Upper lobe of left lung (tissue), 6 donors: ENCODE measurements around the gene CKAP2L. TPM values are rescaled to one million over a fixed set of nuclear protein-coding genes. Genes with fewer than 3 reads are reported as not detected.

Experiments used
- ATAC-seq, 2 donors: fragments of 200-7000 bp; cut with Tn5 transposase; one replicate each; pipeline ENCODE4 v1.9.1; 2022; ENCODE audit warnings: mild to moderate bottlenecking in 2 of 2, moderate library complexity in 2 of 2; ENCODE audit not compliant: low FRiP score in 2 of 2
- DNase-seq, 2 donors: peaks; one replicate each; pipeline ENCODE4 v3.0.0-alpha.2; 2019 to 2020
- H3K27ac ChIP-seq, 4 donors: fragments of 200-600 bp; sonication (generic); one replicate each; pipeline ENCODE4 v1.5.1; 2016 to 2019
- H3K27me3 ChIP-seq, 4 donors: fragments of 200-600 bp; sonication (generic); one replicate each; pipeline ENCODE4 v1.5.1; 2017 to 2019
- H3K36me3 ChIP-seq, 4 donors: fragments of 200-600 bp; sonication (generic); one replicate each; pipeline ENCODE4 v1.5.1; 2016 to 2019
- H3K4me1 ChIP-seq, 4 donors: fragments of 200-600 bp; sonication (generic); one replicate each; pipeline ENCODE4 v1.5.1; 2018 to 2019
- H3K4me3 ChIP-seq, 4 donors: fragments of 200-600 bp; sonication (generic); one replicate each; pipeline ENCODE4 v1.5.1; 2017 to 2019; ENCODE audit warnings: mild to moderate bottlenecking in 2 of 4, moderate library complexity in 1 of 4
- H3K9me3 ChIP-seq, 4 donors: fragments of 200-600 bp; sonication (generic); one replicate each; pipeline ENCODE4 v1.5.1; 2018 to 2019
- CTCF ChIP-seq, 6 experiments: fragments of 450-650 bp in 4 of 6; fragments of 200-600 bp in 2 of 6; sonication (generic) in 2 of 6; IDR thresholded peaks; one replicate each; pipeline ENCODE4 v1.5.1; 2016 to 2019; ENCODE audit warnings: antibody characterized with exemption in 6 of 6
- EP300 ChIP-seq, 4 donors: sonication (generic); formaldehyde crosslinking; IDR thresholded peaks; one replicate each; pipeline ENCODE4 v1.5.1; 2017; ENCODE audit warnings: antibody characterized with exemption in 4 of 4, control low read depth in 2 of 4
- POLR2A ChIP-seq, 4 donors: fragments of 450-650 bp; IDR thresholded peaks; one replicate each; pipeline ENCODE4 v1.5.1; 2016 to 2017; ENCODE audit warnings: antibody characterized with exemption in 4 of 4, mild to moderate bottlenecking in 2 of 4
- POLR2AphosphoS5 ChIP-seq, 2 donors: sonication (generic); formaldehyde crosslinking; IDR thresholded peaks; one replicate each; pipeline ENCODE4 v1.5.1; 2017; ENCODE audit warnings: antibody characterized with exemption in 2 of 2
- WGBS, 2 donors: methylation state at CpG; one replicate each; pipeline ENCODE4 v1.1.5; 2017 to 2018; 5-methylcytosine and 5-hydroxymethylcytosine counted together
- total RNA-seq, 6 donors: library from RNA; depleted of rRNA in 4 of 6; stranded (reverse); fragments of >200 nt in 4 of 6; gene quantifications; one replicate each; pipeline versions ENCODE4 v1.1.0 to v1.2.1, GENCODE V29; 2016 to 2021
- donor health status: DM: no; HTN: no; CAD: no; lungs with moderate emphysema.
- donor health status: DM: no; HTN: yes; CAD: no; lungs with severe emphysema.

Gene CKAP2L
- total RNA-seq, 6 donors from 2014 or later: 0.49 to 2.3 (median 1.7) TPM

GRCh38 chr2:112777036-112777435 is 12.6 kb upstream of the CKAP2L start:
- Histone ChIP-seq H3K9me3 (no peaks in the 10 kb centered on the region), H3K27me3 (no peaks in the 10 kb centered on the region), H3K4me1 (no peaks in the 10 kb centered on the region), H3K4me3 (no peak overlapping the region), H3K36me3 (no peaks in the 10 kb centered on the region), H3K27ac (no peak overlapping the region)
- DNase-seq: no peak
- TF ChIP-seq POLR2A (IDR thresholded peaks at IDR 0.05) (no peak), EP300 (IDR thresholded peaks at IDR 0.05) (no peak), POLR2AphosphoS5 (IDR thresholded peaks at IDR 0.05) (no peak), CTCF (IDR thresholded peaks at IDR 0.05) (no peak)
- ATAC-seq: no peak

GRCh38 chr2:112776113-112776512 is 11.7 kb upstream of the CKAP2L start:
- Histone ChIP-seq H3K4me3 (no peak overlapping the region), H3K27me3 (no peaks in the 10 kb centered on the region), H3K36me3 (no peaks in the 10 kb centered on the region), H3K4me1 (no peaks in the 10 kb centered on the region), H3K9me3 (no peaks in the 10 kb centered on the region), H3K27ac (no peak overlapping the region)
- ATAC-seq (no peak), DNase-seq (no peak)
- WGBS, 2 donors: 71 to 100% methylated on average over 1 to 2 of the region's 3 CpGs
- TF ChIP-seq POLR2AphosphoS5 (IDR thresholded peaks at IDR 0.05) (no peak), POLR2A (IDR thresholded peaks at IDR 0.05) (no peak), CTCF (IDR thresholded peaks at IDR 0.05) (no peak), EP300 (IDR thresholded peaks at IDR 0.05) (no peak)

GRCh38 chr2:112774536-112775285 is 10.3 kb upstream of the CKAP2L start:
- Histone ChIP-seq H3K9me3 (no peaks in the 10 kb centered on the region), H3K36me3 (no peaks in the 10 kb centered on the region), H3K27ac (no peak overlapping the region), H3K27me3 (no peaks in the 10 kb centered on the region), H3K4me1 (no peaks in the 10 kb centered on the region), H3K4me3 (no peak overlapping the region)
- DNase-seq (no peak), ATAC-seq (no peak)
- 93 to 96% methylated on average over 3 of the region's 3 CpGs for WGBS, 2 donors
- TF ChIP-seq CTCF (IDR thresholded peaks at IDR 0.05) (no peak), EP300 (IDR thresholded peaks at IDR 0.05) (no peak), POLR2A (IDR thresholded peaks at IDR 0.05) (no peak), POLR2AphosphoS5 (IDR thresholded peaks at IDR 0.05) (no peak)

- no peaks in the 10 kb centered on the region for H3K36me3 ChIP-seq
- WGBS, 2 donors: 72 to 94% methylated on average over 2 of the region's 2 CpGs
- H3K4me1 ChIP-seq: peaks cover 0 to 2% (median under 1%) of the 10 kb centered on the region in 4 donors
- H3K9me3 ChIP-seq: no peaks in the 10 kb centered on the region
- H3K27me3 ChIP-seq: no peaks in the 10 kb centered on the region
- no peak overlapping the region for H3K27ac ChIP-seq
- no peak overlapping the region for H3K4me3 ChIP-seq
- no peak for TF ChIP-seq EP300 (IDR thresholded peaks at IDR 0.05)
- TF ChIP-seq POLR2A (IDR thresholded peaks at IDR 0.05): no peak
- TF ChIP-seq CTCF (IDR thresholded peaks at IDR 0.05): no peak
- no peak for TF ChIP-seq POLR2AphosphoS5 (IDR thresholded peaks at IDR 0.05)
- no peak for DNase-seq
- ATAC-seq: no peak
Measured at GRCh38 chr2:112773556-112773955, 9.1 kb upstream of the CKAP2L start.

GRCh38 chr2:112772911-112773475 is 8.6 kb upstream of the CKAP2L start:
- WGBS, 2 donors: 43 to 61% methylated on average over 2 of the region's 2 CpGs
- ATAC-seq: no peak
- H3K27ac ChIP-seq: no peak overlapping the region

More at GRCh38 chr2:112772911-112773475, 8.6 kb upstream of the CKAP2L start:
- Histone ChIP-seq H3K4me1 (peaks cover 0 to 8% (median 5%) of the 10 kb centered on the region in 4 donors), H3K4me3 (no peak overlapping the region), H3K9me3 (no peaks in the 10 kb centered on the region), H3K36me3 (no peaks in the 10 kb centered on the region), H3K27me3 (no peaks in the 10 kb centered on the region)
- TF ChIP-seq POLR2A (IDR thresholded peaks at IDR 0.05): no peak
- TF ChIP-seq POLR2AphosphoS5 (IDR thresholded peaks at IDR 0.05): no peak
- TF ChIP-seq CTCF (IDR thresholded peaks at IDR 0.05): no peak
- TF ChIP-seq EP300 (IDR thresholded peaks at IDR 0.05): no peak
- DNase-seq: no peak
